HG02885 (cell line): Measurements from ENCODE around the gene ELP4.
"Not testable (repeated sequence)": the region's sequence is repeated elsewhere in the genome, so short reads cannot be mapped to it uniquely, and the experiment has no call there.

Experiments
- ATAC-seq: cut with Tn5 transposase; IDR thresholded peaks from one replicate; pipeline ENCODE4 v1.9.1; 2021; ENCODE audit warnings: mild to moderate bottlenecking; ENCODE audit not compliant: unreplicated experiment, poor library complexity

The ELP4 gene

DNA sequence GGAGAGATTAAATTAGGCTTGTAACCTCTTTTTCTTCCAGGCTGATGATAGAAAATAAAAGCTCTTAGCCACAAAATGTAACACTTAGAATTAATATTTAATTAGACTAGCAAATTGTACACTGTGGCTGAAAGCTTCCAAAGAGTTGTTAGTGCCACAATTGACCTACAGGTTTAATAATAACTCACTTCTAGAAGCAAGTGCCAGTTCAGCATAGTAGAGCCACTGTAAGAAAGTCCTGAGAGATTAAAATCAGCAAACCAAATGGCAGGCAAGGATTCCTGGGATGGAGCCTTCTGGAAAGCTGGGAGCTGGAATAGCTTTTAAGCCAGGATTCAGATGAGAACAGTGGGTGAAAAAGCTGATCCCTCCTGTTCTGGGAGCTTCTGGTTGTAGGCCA is 131.0 kb downstream of the ELP4 start:
- no peak for ATAC-seq

DNA sequence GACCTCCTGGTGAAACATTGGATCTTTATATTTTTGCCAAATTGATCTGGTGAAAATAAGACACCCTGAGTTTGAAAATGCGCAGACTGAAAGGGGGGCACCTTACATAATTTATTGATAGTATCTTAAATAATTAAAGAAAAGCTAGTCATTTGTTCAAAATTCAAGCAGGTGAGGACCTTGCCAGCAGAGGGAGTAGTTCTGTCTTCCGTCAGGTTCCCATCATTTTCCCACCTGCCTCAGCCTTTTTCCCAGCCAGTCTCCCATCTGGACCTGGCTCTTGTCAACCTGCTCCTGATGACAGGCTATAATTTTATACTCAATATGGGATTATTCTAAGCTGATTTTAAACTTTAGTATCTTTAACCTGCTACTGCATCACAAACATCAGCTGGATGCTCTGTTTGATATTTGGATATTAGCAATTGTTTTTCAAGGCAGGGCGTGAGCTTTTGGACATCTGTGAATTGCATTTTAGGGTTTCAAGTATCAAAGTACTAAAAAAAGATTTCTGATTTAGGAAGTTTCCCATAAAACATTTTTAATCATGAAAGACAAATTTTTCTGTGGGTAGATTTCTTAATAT is 132.0 kb downstream of the ELP4 start:
- ATAC-seq = no peak

DNA sequence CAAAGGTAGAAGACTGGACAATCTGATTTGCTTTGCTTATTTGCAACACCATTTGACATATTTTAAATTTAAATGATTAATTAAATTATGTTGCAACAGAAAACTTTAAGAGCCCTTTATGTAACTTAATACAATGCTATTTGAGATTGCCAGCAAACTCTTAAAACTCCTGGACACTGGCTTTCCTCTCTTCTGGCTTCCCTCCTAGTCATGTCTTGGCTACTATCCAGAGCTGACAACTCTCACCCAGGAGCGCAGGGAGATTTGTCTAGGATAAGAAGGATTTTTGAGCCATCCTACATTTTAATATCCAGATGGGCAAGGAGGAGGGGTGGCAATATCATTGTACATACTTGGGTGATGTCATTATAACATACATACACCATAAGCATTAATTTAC is 134.3 kb downstream of the ELP4 start:
- ATAC-seq = no peak

- no peak for ATAC-seq
Observed at GRCh38 chr11:31645747-31646146, 136.2 kb downstream of the ELP4 start.

DNA sequence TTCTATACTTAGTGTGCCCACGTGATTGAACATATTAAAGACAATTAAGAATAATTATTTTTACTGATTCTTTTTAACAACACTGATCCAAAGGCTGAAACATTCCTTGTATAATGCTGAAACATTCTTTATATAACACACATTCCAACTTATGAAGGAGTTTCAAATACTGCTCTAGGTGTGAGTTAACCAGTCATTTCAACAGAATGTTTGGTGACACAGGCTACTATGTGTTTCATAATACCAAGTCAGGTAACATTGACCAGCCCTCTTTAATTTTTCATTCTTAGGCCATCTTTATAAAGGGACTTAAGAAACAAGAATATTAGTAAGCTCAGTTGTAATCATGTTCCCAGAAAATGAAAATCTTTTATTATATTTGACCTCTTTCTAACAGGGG is 136.6 kb downstream of the ELP4 start:
- no peak for ATAC-seq

- ATAC-seq = no peak
Observed at GRCh38 chr11:31649129-31649966, 139.8 kb downstream of the ELP4 start.

DNA sequence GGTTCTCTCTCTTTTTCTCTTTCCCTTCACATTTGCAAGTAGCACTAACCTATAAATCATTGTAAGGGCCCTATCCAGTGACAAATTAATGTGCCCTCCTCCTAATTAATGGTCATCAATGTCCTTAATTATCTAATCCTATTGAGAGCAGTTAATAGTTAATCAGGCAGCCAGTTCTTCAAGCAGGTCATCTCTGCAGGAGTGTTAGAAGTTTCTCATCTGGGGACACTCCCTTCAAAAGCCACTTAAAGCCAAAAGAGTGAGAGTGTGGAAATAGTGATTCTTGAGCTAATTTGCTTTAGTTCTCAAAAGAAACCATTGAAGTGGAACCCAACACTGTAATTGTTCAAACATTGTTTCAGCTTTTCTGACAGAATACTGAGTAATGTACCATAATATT is 141.6 kb downstream of the ELP4 start:
- no peak for ATAC-seq

- peak; percentile 68 for ATAC-seq
Observed at GRCh38 chr11:31651822-31652221, 142.3 kb downstream of the ELP4 start.

DNA sequence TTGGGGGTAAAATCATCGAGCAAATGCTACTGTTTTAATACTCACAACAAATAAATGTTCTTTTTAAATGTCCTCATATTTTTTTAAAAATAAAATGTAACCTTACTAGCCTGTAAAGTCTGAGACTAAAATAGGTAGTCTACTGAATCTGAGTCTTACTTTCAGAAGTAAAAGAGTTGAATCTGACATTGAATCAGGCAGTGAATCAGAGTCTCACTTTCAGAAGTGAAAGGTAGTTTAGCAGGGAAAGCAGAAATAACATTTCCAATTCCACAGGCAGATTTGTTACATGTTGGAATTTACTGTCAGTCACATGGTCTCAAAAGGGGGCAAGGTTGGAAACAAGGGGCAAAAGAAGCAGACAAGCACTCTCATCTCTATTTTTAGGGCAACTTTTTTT is 143.0 kb downstream of the ELP4 start:
- peak; percentile 77 for ATAC-seq

DNA sequence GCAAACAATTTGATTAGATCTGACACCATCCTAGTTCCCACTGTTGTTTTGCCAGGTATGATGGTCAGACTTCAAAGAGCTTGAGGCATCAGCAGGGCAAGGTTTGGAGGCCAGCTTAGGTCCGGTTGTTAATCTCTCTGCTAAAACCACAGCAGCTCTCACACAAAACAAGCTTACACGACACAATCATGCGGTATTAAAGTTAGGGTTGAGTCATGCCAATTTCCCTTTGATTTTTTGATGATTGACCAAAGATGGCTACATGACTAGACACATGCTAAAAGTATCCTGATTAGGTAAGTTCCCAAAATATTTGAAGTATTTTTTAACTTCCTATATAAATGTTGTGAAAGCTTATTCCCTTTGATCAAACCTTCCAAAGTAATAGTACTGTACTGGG is 145.9 kb downstream of the ELP4 start:
- ATAC-seq = no peak

DNA sequence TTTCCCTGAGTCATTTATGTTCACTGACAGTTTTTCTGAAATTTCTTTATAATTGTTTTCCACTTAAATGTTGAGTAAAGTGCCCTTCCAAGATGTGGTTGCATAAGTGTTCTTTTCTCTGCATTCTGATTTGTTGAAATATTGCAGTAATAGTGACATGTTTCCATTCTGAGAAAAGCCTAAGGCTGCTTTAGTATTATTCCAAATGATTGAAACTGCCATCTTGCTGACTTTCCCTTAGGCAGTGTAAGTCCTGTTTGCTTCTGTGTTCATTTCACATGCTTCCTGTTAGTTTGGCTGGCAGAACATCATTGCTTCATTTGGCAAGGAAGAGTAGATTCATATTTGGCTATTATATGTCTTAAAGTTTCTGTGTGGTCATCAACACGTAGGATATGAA is 146.5 kb downstream of the ELP4 start:
- no peak for ATAC-seq

DNA sequence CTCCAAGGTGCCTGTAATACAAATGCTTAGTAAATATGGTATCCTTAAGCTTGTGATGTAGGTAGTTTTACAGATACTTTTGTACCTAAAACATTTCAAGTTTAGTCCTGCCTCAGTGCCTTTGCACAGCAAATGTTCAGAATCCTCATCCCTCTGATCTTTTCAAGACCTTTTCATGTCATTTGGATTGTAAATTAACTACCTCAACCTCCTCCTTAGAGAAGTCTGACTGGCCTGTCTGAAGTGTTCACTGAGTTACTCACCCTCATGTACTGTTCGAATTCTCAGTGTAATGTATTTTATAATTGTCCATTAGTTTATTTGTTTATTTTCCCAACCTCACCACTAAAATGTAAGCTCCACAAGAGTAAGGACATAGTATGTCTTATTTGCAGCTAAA is 147.5 kb downstream of the ELP4 start:
- ATAC-seq = no peak

GRCh38 chr11:31664129-31664528 is 154.6 kb downstream of the ELP4 start:
- ATAC-seq = no peak

DNA sequence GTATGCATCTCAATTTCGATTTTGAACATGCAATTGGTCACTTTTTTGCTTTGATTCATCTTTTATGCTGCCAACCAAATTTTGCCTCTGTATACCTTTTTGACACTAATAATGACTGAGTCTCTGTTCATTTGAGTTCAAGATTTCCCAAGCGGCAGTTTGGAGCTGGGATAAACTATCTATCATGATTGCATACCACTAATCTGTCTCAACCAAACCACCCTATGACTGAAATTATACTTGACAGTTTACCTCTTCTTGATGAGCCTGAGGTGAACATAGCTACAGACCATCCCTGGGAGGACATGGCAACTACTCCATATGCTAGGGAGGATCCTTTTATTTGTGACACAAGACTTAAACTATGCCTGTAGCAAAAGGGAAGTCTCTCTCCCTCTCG is 155.4 kb downstream of the ELP4 start:
- ATAC-seq = no peak

GRCh38 chr11:31671681-31672080 is 162.1 kb downstream of the ELP4 start:
- no peak for ATAC-seq

GRCh38 chr11:31673108-31673507 is 163.5 kb downstream of the ELP4 start:
- ATAC-seq = not testable (repeated sequence)

GRCh38 chr11:31676280-31676982 is 166.9 kb downstream of the ELP4 start:
- ATAC-seq = no peak

GRCh38 chr11:31680770-31681169 is 171.2 kb downstream of the ELP4 start:
- ATAC-seq = no peak

DNA sequence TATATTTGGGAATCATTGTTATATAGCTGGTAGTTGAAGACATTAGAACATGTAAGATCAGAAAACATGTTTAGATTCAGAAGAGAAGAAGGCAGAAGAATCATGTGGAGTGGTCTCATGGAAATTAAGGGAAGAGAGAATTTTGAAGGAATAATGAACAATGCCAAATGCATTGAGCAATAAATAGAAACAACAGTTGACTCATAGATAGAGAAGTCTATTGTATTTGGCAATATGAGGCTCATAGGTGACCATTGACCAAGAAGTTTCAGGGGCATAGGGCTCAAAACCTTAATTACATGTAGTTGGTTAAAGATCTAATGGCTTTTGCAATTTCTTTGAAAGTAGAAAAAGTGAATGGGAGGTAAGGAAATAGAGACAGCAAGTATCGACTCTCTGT is 177.7 kb downstream of the ELP4 start:
- ATAC-seq = no peak

- ATAC-seq = no peak
Observed at GRCh38 chr11:31687861-31688260, 178.3 kb downstream of the ELP4 start.

GRCh38 chr11:31689559-31689958 is 180.0 kb downstream of the ELP4 start:
- no peak for ATAC-seq
